Measurements from ENCODE around the gene PDPN. TPM values are rescaled to one million over a fixed set of nuclear protein-coding genes. Genes with fewer than 3 reads are reported as not detected.

Gene PDPN
- total and polyA plus RNA-seq, 9 of the 15 experiments (the other 6 are each of a cell fraction or from before 2014, with no cell fraction given) = 0.11 TPM; not detected in 8

GRCh38 chr1:13604176-13604575, 20.5 kb downstream of the PDPN start:
- Histone ChIP-seq H3K4me1 (replicated peaks in 1 of 2; ENCODE audit: control insufficient read depth in 2 of 2, insufficient read depth in 2 of 2, low read length in 2 of 2) (no peaks in the 10 kb centered on the region), H3K36me3 (ENCODE audit: control insufficient read depth, insufficient read depth, low read length) (no peaks in the 10 kb centered on the region), H3K9ac (ENCODE audit: insufficient read depth in 1 of 2, low read depth in 2 of 2, low read length in 2 of 2) (no peak overlapping the region), H3K27ac (ENCODE audit: extremely low read depth, low read depth, low read length) (no peak overlapping the region), H2AFZ (ENCODE audit: low read depth, low read length) (no peak overlapping the region), H4K20me1 (replicated peaks; ENCODE audit: control insufficient read depth, insufficient read depth, low read length) (0 out of 2 replicates have a peak, but pooled peaks cover 3% of the 10 kb centered on the region), H3K9me1 (ENCODE audit: control insufficient read depth, insufficient read depth, low read length) (no peaks in the 10 kb centered on the region), H3K79me2 (ENCODE audit: control insufficient read depth, insufficient read depth, low read length) (no peaks in the 10 kb centered on the region), H3K9me3 (replicated peaks; ENCODE audit: control insufficient read depth, insufficient read depth, low read depth, low read length) (no peaks in the 10 kb centered on the region), H3K27me3 (ENCODE audit: control insufficient read depth in 2 of 2, insufficient read depth in 2 of 2, low read length in 2 of 2) (peaks cover 0 to 26% of the 10 kb centered on the region in 2 experiments), H3K4me3 (no peak overlapping the region), H3K4me2 (ENCODE audit: insufficient read depth, low read length) (no peak overlapping the region)
- ChIA-PET CTCF (ENCODE audit: low intra/inter-chr PET ratio) (no interaction called here), POLR2A (interaction anchor here (1.1 kb wide), 1 partner anchor 15 kb away, joined by 3 read pairs; no protein-coding TSS in a partner anchor)
- ATAC-seq = no peak
- whole genome bisulfite sequencing (ENCODE audit: insufficient coverage, low coverage, missing lambda C conversion rate) = 0% methylated on average over 5 of the region's 5 CpGs
- no peak for TF ChIP-seq SMARCE1 (IDR thresholded peaks at IDR 0.05)
- no peak for TF ChIP-seq ZC3H4 (CRISPR knock-in tag; IDR thresholded peaks at IDR 0.05; ENCODE audit: borderline replicate concordance)
- TF ChIP-seq ID3 (CRISPR knock-in tag; IDR thresholded peaks at IDR 0.05) = no peak
- TF ChIP-seq ID3 (tag; IDR thresholded peaks at IDR 0.05) = no peak
- no peak for TF ChIP-seq POLR2A (conservative IDR thresholded peaks at IDR 0.05)
- TF ChIP-seq HNRNPH1 (optimal IDR thresholded peaks at IDR 0.05; ENCODE audit: low read depth, low read length) = no peak
- no peak for TF ChIP-seq ZFP36 (IDR thresholded peaks at IDR 0.05; ENCODE audit: low read depth, low read length, partially characterized antibody)
- TF ChIP-seq IRF9 (tag; IDR thresholded peaks at IDR 0.05) = no peak
- TF ChIP-seq HMBOX1 (IDR thresholded peaks at IDR 0.05) = no peak
- no peak for TF ChIP-seq TAF9B (IDR thresholded peaks at IDR 0.05; ENCODE audit: partially characterized antibody)
- no peak for TF ChIP-seq HDAC1 (IDR thresholded peaks at IDR 0.05)
- TF ChIP-seq CEBPB (tag; IDR thresholded peaks at IDR 0.05) = no peak
- TF ChIP-seq TSC22D4 (tag; IDR thresholded peaks at IDR 0.05) = no peak
- TF ChIP-seq CTCFL (IDR thresholded peaks at IDR 0.05; ENCODE audit: borderline replicate concordance, insufficient read depth, low read depth, low read length, poor library complexity, severe bottlenecking) = no peak
- TF ChIP-seq TRIM28 (IDR thresholded peaks at IDR 0.05) = no peak
- BruUV-seq (replicated peaks) = no TSS peak
- FAIRE-seq = no peak
- in situ Hi-C loops (cut with MboI) = no loop called here
- no peak for DNase-seq (ENCODE audit: extremely low read depth in 1 of 4, low spot score in 3 of 4)
- intact Hi-C loops (cut with micrococcal nuclease) = no loop called here

Measured in K562 (cell line).